ENCODE data around the gene SH3RF3.

DNA sequence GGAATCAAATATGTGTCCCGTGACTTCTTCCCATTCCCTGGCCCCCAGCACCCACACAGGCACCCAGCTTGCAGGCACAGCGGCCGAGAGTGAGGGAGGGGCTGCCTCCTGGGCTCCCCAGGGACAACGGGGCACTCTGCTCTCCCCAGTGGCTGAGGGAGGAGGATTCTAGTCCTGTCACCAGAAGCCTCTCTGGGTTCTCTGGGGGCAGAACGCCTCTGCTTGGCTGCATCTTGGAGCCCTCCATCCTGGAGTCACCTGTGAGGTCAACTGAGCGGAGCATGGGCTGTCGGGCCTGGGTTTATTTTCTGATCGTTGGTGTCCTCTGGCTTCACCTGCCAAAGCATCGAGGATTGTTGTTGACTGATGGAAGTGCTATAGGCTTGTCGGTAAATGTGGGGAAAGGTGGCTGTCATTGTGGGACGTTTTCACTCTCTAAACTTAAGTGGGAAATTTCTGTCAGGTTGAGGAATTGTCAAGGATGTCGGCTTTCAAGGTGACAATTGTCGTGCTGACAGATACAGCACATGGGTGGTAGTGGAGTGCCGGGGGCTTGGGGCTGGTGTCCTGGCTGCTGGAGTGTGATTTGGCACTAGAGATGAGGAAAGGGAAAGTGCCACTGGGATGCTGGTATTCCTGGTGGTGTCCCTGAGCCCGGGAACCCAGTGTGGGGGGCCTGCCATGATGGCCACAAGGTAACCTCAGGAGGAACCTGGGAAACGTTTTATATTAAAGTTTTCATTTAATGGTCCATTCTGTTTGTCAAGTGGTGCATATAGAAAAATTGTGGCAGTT, 13.6 kb downstream of the SH3RF3 start:
- TF ChIP-seq EZH2phosphoT487 (IDR thresholded peaks at IDR 0.05): no peak
- no peak for TF ChIP-seq EZH2 (IDR thresholded peaks at IDR 0.05)
